HG03520 (cell line): ENCODE results near the gene BAIAP2.
"Not testable (repeated sequence)": the region's sequence is repeated elsewhere in the genome, so short reads cannot be mapped to it uniquely, and the experiment has no call there.

Experiments
- ATAC-seq: cut with Tn5 transposase; IDR thresholded peaks from one replicate; pipeline ENCODE4 v1.9.1; 2021; ENCODE audit warnings: mild to moderate bottlenecking, moderate library complexity; ENCODE audit not compliant: unreplicated experiment

The BAIAP2 gene

GRCh38 chr17:81021531-81022343, 13.2 kb upstream of the BAIAP2 start:
- ATAC-seq = no peak

GRCh38 chr17:81022344-81022676, 12.6 kb upstream of the BAIAP2 start:
- no peak for ATAC-seq

- ATAC-seq = no peak
Observed at GRCh38 chr17:81025065-81025740, 9.7 kb upstream of the BAIAP2 start.

GRCh38 chr17:81025741-81026129, 9.2 kb upstream of the BAIAP2 start:
- no peak for ATAC-seq

GRCh38 chr17:81026266-81027036, 8.5 kb upstream of the BAIAP2 start:
- ATAC-seq = no peak

- ATAC-seq = no peak
Observed at GRCh38 chr17:81027038-81027437, 7.9 kb upstream of the BAIAP2 start.

- ATAC-seq = no peak
Observed at GRCh38 chr17:81027591-81028505, 7.1 kb upstream of the BAIAP2 start.

GRCh38 chr17:81028506-81028858, 6.5 kb upstream of the BAIAP2 start:
- ATAC-seq = no peak

GRCh38 chr17:81029859-81030258, 5.1 kb upstream of the BAIAP2 start:
- no peak for ATAC-seq

GRCh38 chr17:81030312-81030711, 4.6 kb upstream of the BAIAP2 start:
- ATAC-seq = not testable (repeated sequence)

GRCh38 chr17:81030741-81031565, 4.0 kb upstream of the BAIAP2 start:
- no peak for ATAC-seq

- no peak for ATAC-seq
Observed at GRCh38 chr17:81031566-81032550, 3.1 kb upstream of the BAIAP2 start.

- ATAC-seq = no peak
Observed at GRCh38 chr17:81032641-81033480, 2.1 kb upstream of the BAIAP2 start.

GRCh38 chr17:81033535-81034167, 1.3 kb upstream of the BAIAP2 start:
- no peak for ATAC-seq

GRCh38 chr17:81034168-81034777, 678 bp upstream of the BAIAP2 start:
- ATAC-seq = no peak

GRCh38 chr17:81035521-81036196, 708 bp downstream of the BAIAP2 start:
- ATAC-seq = no peak
